K562 (cell line): ENCODE results near the gene HOXD1. TPM values are rescaled to one million over a fixed set of nuclear protein-coding genes. Genes with fewer than 3 reads are reported as not detected.
A peak's percentile ranks its signal among the peaks of the same experiment; 100 is the strongest.

Experiments
- BACH1 ChIP-seq: fragments of 200-800 bp; sonication (Bioruptor generic); IDR thresholded peaks from 2 replicates; pipeline ENCODE4 v1.6.1; 2016; ENCODE audit warnings: missing genetic modification characterization, missing compliant biosample characterization
- FOXM1 ChIP-seq, 2 experiments: fragments of 450-650 bp in 1 of 2; sonication (generic) in 1 of 2; formaldehyde crosslinking in 1 of 2; IDR thresholded peaks; 2 replicates each; pipeline versions ENCODE4 v1.6.1 to v1.9.0; 2017 to 2022; ENCODE audit warnings: low read depth in 2 of 2, mild to moderate bottlenecking in 2 of 2, missing genetic modification reagents in 1 of 2, moderate library complexity in 1 of 2
- HES1 ChIP-seq: fragments of 450-650 bp; IDR thresholded peaks from 2 replicates; pipeline ENCODE4 v1.6.1; 2016; ENCODE audit warnings: low read depth, mild to moderate bottlenecking, moderate library complexity
- KDM5B ChIP-seq: fragments of 200-600 bp; sonication (generic); IDR thresholded peaks from 2 replicates; pipeline ENCODE4 v1.6.1; 2012; ENCODE audit warnings: low read depth, mild to moderate bottlenecking, moderate library complexity, low read length, control low read depth, inconsistent platforms; ENCODE audit not compliant: insufficient replicate concordance
- MAFF ChIP-seq: IDR thresholded peaks from 2 replicates; pipeline ENCODE4 v1.6.1; 2012; ENCODE audit warnings: low read length, improper control_type of control experiment
- NFE2 ChIP-seq: IDR thresholded peaks from 2 replicates; pipeline ENCODE4 v1.6.1; 2014; ENCODE audit warnings: antibody characterized with exemption, low read depth
- NFE2L1 ChIP-seq: fragments of 450-650 bp; IDR thresholded peaks from 2 replicates; pipeline ENCODE4 v1.6.1; 2016; ENCODE audit warnings: missing genetic modification characterization, low read depth, mild to moderate bottlenecking, missing compliant biosample characterization, moderate library complexity, borderline replicate concordance
- SAFB ChIP-seq: fragments of 200-400 bp; formaldehyde crosslinking; IDR thresholded peaks from 2 replicates; pipeline ENCODE4 v1.6.1; 2017; ENCODE audit warnings: low read depth, low read length, borderline replicate concordance
- SOX6 ChIP-seq: fragments of 450-650 bp; IDR thresholded peaks from 2 replicates; pipeline ENCODE4 v1.6.1; 2014; ENCODE audit warnings: mild to moderate bottlenecking
- YY1 ChIP-seq, 3 experiments: IDR thresholded peaks; 2 replicates each; pipeline ENCODE4 v1.6.1; 2011; ENCODE audit warnings: low read length in 2 of 3, mild to moderate bottlenecking in 2 of 3, moderate library complexity in 2 of 3, borderline replicate concordance in 1 of 3, control low read depth in 1 of 3, low read depth in 1 of 3; ENCODE audit not compliant: insufficient read depth in 3 of 3, insufficient replicate concordance in 2 of 3, control insufficient read depth in 1 of 3, insufficient read length in 1 of 3; ENCODE audit errors: extremely low read depth in 1 of 3
- ZNF175 ChIP-seq: fragments of 200-800 bp; sonication (Bioruptor generic); IDR thresholded peaks from 2 replicates; pipeline ENCODE4 v1.6.1; 2016; ENCODE audit warnings: low read depth, mild to moderate bottlenecking, missing genetic modification characterization, missing compliant biosample characterization
- ZNF696 ChIP-seq: fragments of 250-450 bp; sonication (Bioruptor Pico); conservative IDR thresholded peaks from 2 replicates; pipeline ENCODE4 v1.4.0; 2020; ENCODE audit warnings: mild to moderate bottlenecking, moderate library complexity
- ZZZ3 ChIP-seq: fragments of 450-650 bp; IDR thresholded peaks from 2 replicates; pipeline ENCODE4 v1.6.1; 2016; ENCODE audit warnings: antibody characterized with exemption, mild to moderate bottlenecking, moderate library complexity
- polyA plus RNA-seq, 8 experiments: library from polyadenylated mRNA; depleted of rRNA in 4 of 8; stranded (reverse) in 5 of 8; unstranded in 3 of 8; fragments of >200 nt; fragmentation: Nextera tagmentation in 2 of 8; fragmentation: Illumina TruSeq in 1 of 8; extraction: Ambion mirVana in 2 of 8; extraction: Trizol in 1 of 8; gene quantifications; 2 replicates each; pipeline versions ENCODE4 v1.2.1 to v1.2.3, GENCODE V29; 2011 to 2014; ENCODE audit warnings: inconsistent platforms in 1 of 8, missing spikeins in 1 of 8
- total RNA-seq, 7 experiments: library from RNA; depleted of rRNA in 6 of 7; stranded (reverse); fragments of >200 nt in 6 of 7; fragmentation: Illumina TruSeq in 2 of 7; extraction: Trizol in 2 of 7; gene quantifications; 2 replicates each; pipeline versions ENCODE4 v1.2.1 to v1.2.3, GENCODE V29; 2011 to 2021; ENCODE audit warnings: low replicate concordance in 1 of 7
- TF ChIP-seq, protein P1 (sequence below): fragments of 450-650 bp; formaldehyde crosslinking; IDR thresholded peaks from 2 replicates; pipeline ENCODE4 v1.4.0; 2022; ENCODE audit warnings: missing genetic modification characterization
- TF ChIP-seq, protein P2 (sequence below): fragments of 450-650 bp; IDR thresholded peaks from 2 replicates; pipeline ENCODE4 v1.6.1; 2017; ENCODE audit warnings: mild to moderate bottlenecking, moderate library complexity
- TF ChIP-seq, protein P3 (sequence below): sonication (generic); formaldehyde crosslinking; IDR thresholded peaks from 2 replicates; pipeline ENCODE4 v1.8.0; 2022; ENCODE audit warnings: mild to moderate bottlenecking, low read depth, missing genetic modification reagents
- TF ChIP-seq, protein P4 (sequence below): sonication (generic); formaldehyde crosslinking; IDR thresholded peaks from 2 replicates; pipeline ENCODE4 v1.8.1; 2023; ENCODE audit warnings: mild to moderate bottlenecking, missing genetic modification reagents

The HOXD1 gene
- total and polyA plus RNA-seq, 9 of the 15 experiments (the other 6 are each of a cell fraction or from before 2014, with no cell fraction given), result not detected

DNA sequence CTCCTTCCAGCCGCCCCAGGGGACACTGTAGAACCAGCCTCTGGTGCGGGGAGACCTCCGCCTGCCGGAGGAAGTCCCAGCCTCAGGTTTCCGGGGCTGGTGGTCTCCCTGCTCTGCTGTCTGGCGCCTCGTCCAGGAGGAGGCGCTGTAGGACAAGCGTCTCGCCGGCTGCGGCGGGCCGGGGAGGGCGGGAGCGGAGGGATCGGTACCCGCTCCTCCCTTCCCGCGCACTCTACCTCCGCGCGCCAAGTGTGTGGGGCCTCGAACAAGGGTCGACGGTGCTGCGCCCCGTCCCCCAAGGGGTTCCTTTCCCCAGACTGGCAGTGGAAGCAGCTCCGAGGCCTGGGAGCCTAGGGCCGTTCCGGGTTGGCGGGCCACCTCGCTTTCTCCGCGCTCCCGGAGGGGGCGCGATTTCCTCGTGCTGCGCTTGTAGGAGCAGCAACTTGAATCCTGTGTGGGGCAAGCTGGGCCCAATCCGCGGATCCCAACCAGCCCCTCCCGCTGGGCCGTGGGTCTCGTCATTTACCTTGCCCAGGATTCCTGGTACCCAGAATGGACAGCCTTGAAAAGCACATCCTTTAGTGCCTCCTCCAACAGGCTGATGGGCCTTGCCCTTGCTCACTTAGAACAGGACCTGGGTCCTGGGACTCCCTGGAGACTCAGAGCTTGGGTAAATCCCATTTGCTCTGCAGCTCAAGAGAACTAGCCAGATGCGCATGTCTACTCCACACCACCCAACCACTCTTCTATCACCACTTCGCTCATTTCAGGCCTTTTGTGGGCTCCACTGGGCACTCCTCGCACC is 47.8 kb upstream of the HOXD1 start (continued):
- TF ChIP-seq YY1 (IDR thresholded peaks at IDR 0.05; ENCODE audit: borderline replicate concordance in 1 of 3, control insufficient read depth in 1 of 3, extremely low read depth in 1 of 3, insufficient read depth in 3 of 3, insufficient read length in 1 of 3, insufficient replicate concordance in 2 of 3, low read depth in 1 of 3, low read length in 2 of 3) (peak in 1 of 3 experiments; percentile 26), ZZZ3 (no peak), BACH1 (tag) (no peak), HES1 (no peak), MAFF (no peak), NFE2 (no peak), KDM5B (no peak), SOX6 (no peak), NFE2L1 (no peak), ZNF696 (CRISPR knock-in tag) (no peak), SAFB (no peak), FOXM1 (IDR thresholded peaks at IDR 0.05; ENCODE audit: low read depth) (no peak), FOXM1 (CRISPR knock-in tag; IDR thresholded peaks at IDR 0.05; ENCODE audit: low read depth) (no peak), ZNF175 (CRISPR knock-in tag) (no peak)
- TF ChIP-seq, protein P1, sequence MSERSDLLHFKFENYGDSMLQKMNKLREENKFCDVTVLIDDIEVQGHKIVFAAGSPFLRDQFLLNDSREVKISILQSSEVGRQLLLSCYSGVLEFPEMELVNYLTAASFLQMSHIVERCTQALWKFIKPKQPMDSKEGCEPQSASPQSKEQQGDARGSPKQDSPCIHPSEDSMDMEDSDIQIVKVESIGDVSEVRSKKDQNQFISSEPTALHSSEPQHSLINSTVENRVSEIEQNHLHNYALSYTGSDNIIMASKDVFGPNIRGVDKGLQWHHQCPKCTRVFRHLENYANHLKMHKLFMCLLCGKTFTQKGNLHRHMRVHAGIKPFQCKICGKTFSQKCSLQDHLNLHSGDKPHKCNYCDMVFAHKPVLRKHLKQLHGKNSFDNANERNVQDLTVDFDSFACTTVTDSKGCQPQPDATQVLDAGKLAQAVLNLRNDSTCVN, result no peak
- TF ChIP-seq, protein P2, sequence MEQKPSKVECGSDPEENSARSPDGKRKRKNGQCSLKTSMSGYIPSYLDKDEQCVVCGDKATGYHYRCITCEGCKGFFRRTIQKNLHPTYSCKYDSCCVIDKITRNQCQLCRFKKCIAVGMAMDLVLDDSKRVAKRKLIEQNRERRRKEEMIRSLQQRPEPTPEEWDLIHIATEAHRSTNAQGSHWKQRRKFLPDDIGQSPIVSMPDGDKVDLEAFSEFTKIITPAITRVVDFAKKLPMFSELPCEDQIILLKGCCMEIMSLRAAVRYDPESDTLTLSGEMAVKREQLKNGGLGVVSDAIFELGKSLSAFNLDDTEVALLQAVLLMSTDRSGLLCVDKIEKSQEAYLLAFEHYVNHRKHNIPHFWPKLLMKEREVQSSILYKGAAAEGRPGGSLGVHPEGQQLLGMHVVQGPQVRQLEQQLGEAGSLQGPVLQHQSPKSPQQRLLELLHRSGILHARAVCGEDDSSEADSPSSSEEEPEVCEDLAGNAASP, result no peak
- TF ChIP-seq, protein P3, sequence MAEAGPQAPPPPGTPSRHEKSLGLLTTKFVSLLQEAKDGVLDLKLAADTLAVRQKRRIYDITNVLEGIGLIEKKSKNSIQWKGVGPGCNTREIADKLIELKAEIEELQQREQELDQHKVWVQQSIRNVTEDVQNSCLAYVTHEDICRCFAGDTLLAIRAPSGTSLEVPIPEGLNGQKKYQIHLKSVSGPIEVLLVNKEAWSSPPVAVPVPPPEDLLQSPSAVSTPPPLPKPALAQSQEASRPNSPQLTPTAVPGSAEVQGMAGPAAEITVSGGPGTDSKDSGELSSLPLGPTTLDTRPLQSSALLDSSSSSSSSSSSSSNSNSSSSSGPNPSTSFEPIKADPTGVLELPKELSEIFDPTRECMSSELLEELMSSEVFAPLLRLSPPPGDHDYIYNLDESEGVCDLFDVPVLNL (CRISPR knock-in tag), result 0 out of 2 replicates have a peak, but pooled peaks have one; percentile 21
- TF ChIP-seq, protein P4, sequence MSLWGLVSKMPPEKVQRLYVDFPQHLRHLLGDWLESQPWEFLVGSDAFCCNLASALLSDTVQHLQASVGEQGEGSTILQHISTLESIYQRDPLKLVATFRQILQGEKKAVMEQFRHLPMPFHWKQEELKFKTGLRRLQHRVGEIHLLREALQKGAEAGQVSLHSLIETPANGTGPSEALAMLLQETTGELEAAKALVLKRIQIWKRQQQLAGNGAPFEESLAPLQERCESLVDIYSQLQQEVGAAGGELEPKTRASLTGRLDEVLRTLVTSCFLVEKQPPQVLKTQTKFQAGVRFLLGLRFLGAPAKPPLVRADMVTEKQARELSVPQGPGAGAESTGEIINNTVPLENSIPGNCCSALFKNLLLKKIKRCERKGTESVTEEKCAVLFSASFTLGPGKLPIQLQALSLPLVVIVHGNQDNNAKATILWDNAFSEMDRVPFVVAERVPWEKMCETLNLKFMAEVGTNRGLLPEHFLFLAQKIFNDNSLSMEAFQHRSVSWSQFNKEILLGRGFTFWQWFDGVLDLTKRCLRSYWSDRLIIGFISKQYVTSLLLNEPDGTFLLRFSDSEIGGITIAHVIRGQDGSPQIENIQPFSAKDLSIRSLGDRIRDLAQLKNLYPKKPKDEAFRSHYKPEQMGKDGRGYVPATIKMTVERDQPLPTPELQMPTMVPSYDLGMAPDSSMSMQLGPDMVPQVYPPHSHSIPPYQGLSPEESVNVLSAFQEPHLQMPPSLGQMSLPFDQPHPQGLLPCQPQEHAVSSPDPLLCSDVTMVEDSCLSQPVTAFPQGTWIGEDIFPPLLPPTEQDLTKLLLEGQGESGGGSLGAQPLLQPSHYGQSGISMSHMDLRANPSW (CRISPR knock-in tag), result no peak
